ENCODE data around the gene IGF1.
"Not testable (repeated sequence)": the region's sequence is repeated elsewhere in the genome, so short reads cannot be mapped to it uniquely, and the experiment has no call there.

The IGF1 gene

GRCh38 chr12:102379346-102380162 is 100.8 kb downstream of the IGF1 start:
- ATAC-seq: no peak

GRCh38 chr12:102376781-102377180 is 103.6 kb downstream of the IGF1 start:
- no peak for ATAC-seq

- ATAC-seq: no peak
These were observed 104.1 kb downstream of the IGF1 start for GRCh38 chr12:102376181-102376747.

GRCh38 chr12:102374190-102374589 is 106.2 kb downstream of the IGF1 start:
- ATAC-seq: no peak

- ATAC-seq: no peak
These were observed 108.3 kb downstream of the IGF1 start for GRCh38 chr12:102372087-102372486.

- peak; percentile 70 to 80 for ATAC-seq
These were observed 109.2 kb downstream of the IGF1 start for GRCh38 chr12:102371165-102371564.

- no peak for ATAC-seq
These were observed 110.5 kb downstream of the IGF1 start for GRCh38 chr12:102369876-102370275.

GRCh38 chr12:102365365-102365764 is 115.0 kb downstream of the IGF1 start:
- no peak for ATAC-seq

- no peak for ATAC-seq
These were observed 115.7 kb downstream of the IGF1 start for GRCh38 chr12:102364709-102365108.

- ATAC-seq: no peak
These were observed 123.7 kb downstream of the IGF1 start for GRCh38 chr12:102356690-102357089.

GRCh38 chr12:102354281-102354680 is 126.1 kb downstream of the IGF1 start:
- not testable (repeated sequence) for ATAC-seq

- ATAC-seq: no peak
These were observed 129.0 kb downstream of the IGF1 start for GRCh38 chr12:102351322-102351721.

- ATAC-seq: no peak
These were observed 130.3 kb downstream of the IGF1 start for GRCh38 chr12:102350070-102350469.

- no peak for ATAC-seq
These were observed 131.3 kb downstream of the IGF1 start for GRCh38 chr12:102349079-102349478.

- ATAC-seq: no peak
These were observed 132.6 kb downstream of the IGF1 start for GRCh38 chr12:102347811-102348210.

Data from activated CD4-positive, CD25-positive, alpha-beta regulatory T cell treated with anti-CD3 and anti-CD28 coated beads, Interleukin-2, amount 50 U/mL, for 24 hours (primary cell).